ENCODE results near the gene LRRC4B.

DNA sequence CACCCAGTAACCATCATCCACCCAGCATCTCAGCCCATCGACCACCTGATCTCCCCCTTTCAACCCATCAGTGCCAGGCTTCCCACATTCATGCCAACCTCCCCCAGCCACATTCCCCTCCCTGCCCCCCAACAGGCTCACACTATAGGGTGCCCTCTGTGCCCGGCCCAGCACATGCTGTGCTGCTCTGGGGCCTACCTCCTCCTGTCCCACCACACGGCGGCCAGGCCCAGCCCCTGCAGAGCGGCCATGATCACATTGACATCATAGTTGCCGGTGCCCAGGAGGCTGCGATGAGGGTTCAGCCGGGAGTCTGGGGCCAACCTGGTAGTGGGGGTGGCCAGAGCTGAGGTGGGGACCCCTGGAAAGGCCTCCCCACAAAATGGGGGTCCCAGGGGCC is 60.9 kb downstream of the LRRC4B start:
- TF ChIP-seq CTCF (IDR thresholded peaks at IDR 0.05) = no peak
- TF ChIP-seq TEAD4 (IDR thresholded peaks at IDR 0.05; ENCODE audit: borderline replicate concordance, insufficient read depth) = no peak
- TF ChIP-seq EP300 (IDR thresholded peaks at IDR 0.05; ENCODE audit: borderline replicate concordance in 1 of 2, low read depth in 1 of 2, low read length in 1 of 2) = no peak
- no peak for TF ChIP-seq NFIC (IDR thresholded peaks at IDR 0.05; ENCODE audit: borderline replicate concordance)

Measured in SK-N-SH (cell line).